Type B pancreatic cell (in vitro differentiated cells): ENCODE data around the gene MLX. TPM values are rescaled to one million over a fixed set of nuclear protein-coding genes. Genes with fewer than 3 reads are reported as not detected.
A peak's percentile ranks its signal among the peaks of the same experiment; 100 is the strongest.

Source experiments
- DNase-seq: peaks from one replicate; pipeline ENCODE4 v3.0.0; 2021; ENCODE audit warnings: mixed read lengths; ENCODE audit not compliant: unreplicated experiment; ENCODE audit errors: extremely low spot score
- H3K27ac Mint-ChIP-seq: 2 replicates; pipeline ENCODE4 v1.8.0; 2021; ENCODE audit warnings: mild to moderate bottlenecking, mixed read lengths
- H3K27me3 Mint-ChIP-seq: 2 replicates; pipeline ENCODE4 v1.8.0; 2021; ENCODE audit warnings: mixed read lengths
- H3K36me3 Mint-ChIP-seq: 2 replicates; pipeline ENCODE4 v1.8.0; 2021; ENCODE audit warnings: mixed read lengths
- H3K4me1 Mint-ChIP-seq: one replicate; pipeline ENCODE4 v1.8.0; 2021; ENCODE audit warnings: mixed read lengths; ENCODE audit not compliant: unreplicated experiment
- H3K4me3 Mint-ChIP-seq: 2 replicates; pipeline ENCODE4 v1.8.0; 2021; ENCODE audit warnings: mild to moderate bottlenecking, mixed read lengths
- H3K9me3 Mint-ChIP-seq: 2 replicates; pipeline ENCODE4 v1.8.0; 2021; ENCODE audit warnings: mixed read lengths
- total RNA-seq: library from RNA; stranded (reverse); gene quantifications from 2 replicates; pipeline ENCODE4 v1.2.1, GENCODE V29; 2021; ENCODE audit warnings: low replicate concordance
- TF ChIP-seq, protein P1 (sequence below): fragments of 200-600 bp; sonication (generic); conservative IDR thresholded peaks from 2 replicates; pipeline ENCODE4 v1.5.0; 2021; ENCODE audit warnings: antibody characterized with exemption, mild to moderate bottlenecking

MLX gene
- total RNA-seq, 1 donor from 2014 or later = 32.3 TPM

DNA sequence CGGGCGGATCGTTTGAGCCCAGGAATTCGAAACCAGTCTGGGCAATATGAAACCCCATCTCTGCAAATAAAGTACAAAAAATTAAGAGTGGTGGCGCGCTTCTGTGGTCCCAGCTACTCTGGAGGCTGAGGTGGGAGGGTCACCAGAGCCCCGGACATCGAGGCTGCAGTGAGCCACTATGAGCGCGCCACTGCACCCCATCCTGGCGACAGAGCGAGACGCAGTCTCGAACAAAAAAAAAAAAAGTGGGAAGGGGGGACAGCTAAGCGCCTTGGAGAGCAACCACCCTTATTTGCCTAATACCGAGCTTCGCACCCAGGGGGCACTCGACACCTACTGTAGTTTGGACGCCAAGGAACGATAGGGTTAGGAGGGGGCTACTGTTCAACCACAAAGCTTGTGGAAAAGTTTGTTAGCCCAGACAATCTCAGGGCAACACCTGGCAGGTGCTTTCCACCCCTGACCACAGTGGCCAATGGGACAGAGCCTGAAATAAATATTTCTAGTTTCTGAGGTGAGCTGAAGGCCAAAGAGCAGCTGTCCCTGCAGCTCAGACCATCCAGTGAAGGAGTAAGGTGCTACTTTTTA is 11.5 kb downstream of the MLX start:
- peak overlapping the region; percentile 99 for H3K4me3 Mint-ChIP-seq
- H3K4me1 Mint-ChIP-seq = peaks cover 26% of the 10 kb centered on the region
- no peaks in the 10 kb centered on the region for H3K27me3 Mint-ChIP-seq
- no peaks in the 10 kb centered on the region for H3K9me3 Mint-ChIP-seq
- TF ChIP-seq, protein P1, sequence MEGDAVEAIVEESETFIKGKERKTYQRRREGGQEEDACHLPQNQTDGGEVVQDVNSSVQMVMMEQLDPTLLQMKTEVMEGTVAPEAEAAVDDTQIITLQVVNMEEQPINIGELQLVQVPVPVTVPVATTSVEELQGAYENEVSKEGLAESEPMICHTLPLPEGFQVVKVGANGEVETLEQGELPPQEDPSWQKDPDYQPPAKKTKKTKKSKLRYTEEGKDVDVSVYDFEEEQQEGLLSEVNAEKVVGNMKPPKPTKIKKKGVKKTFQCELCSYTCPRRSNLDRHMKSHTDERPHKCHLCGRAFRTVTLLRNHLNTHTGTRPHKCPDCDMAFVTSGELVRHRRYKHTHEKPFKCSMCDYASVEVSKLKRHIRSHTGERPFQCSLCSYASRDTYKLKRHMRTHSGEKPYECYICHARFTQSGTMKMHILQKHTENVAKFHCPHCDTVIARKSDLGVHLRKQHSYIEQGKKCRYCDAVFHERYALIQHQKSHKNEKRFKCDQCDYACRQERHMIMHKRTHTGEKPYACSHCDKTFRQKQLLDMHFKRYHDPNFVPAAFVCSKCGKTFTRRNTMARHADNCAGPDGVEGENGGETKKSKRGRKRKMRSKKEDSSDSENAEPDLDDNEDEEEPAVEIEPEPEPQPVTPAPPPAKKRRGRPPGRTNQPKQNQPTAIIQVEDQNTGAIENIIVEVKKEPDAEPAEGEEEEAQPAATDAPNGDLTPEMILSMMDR = peak; percentile 83
- peak overlapping the region; percentile 94 for H3K27ac Mint-ChIP-seq
- peak; percentile 79 for DNase-seq
- peaks cover 14% of the 10 kb centered on the region for H3K36me3 Mint-ChIP-seq

DNA sequence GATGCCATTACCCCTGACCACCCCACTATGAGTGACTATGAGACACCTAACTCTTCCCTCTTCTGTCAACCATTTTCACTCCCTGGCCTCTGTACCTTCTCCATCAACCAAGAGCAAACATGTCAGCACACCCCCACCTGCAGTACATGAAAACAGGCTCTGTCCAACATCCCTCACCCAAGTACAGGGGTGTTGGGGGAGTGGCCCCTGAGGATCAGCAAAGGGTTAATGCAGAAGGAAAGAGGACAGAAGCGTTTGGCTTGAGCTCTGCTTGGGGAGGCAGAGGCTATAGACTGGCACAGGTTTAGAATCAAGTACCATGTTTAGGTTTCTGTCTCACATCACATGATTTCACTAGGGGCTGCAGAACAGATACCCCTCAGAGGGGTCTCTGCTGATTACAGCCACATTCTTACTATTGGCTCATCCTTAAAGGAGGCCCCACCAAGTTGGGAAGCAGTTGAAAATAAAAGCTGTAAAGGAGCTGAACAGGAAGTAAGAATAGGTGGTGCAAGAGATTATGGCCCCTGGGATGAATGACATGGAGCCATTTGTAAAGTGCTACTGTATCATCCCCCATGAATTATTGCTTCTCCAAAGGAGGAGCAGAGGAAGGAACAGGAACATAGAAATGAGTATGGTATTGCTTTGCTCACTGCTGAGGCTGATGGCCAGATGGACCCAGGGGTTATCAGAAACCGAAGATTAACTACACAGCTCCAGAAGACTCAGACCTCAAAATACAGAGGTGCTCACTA is 13.1 kb downstream of the MLX start:
- Mint-ChIP-seq H3K4me3 (peak overlapping the region; percentile 56), H3K36me3 (peaks cover 12% of the 10 kb centered on the region), H3K27me3 (no peaks in the 10 kb centered on the region), H3K27ac (peak overlapping the region; percentile 63), H3K4me1 (peaks cover 25% of the 10 kb centered on the region), H3K9me3 (no peaks in the 10 kb centered on the region)
- no peak for DNase-seq
- TF ChIP-seq, protein P1 = no peak

DNA sequence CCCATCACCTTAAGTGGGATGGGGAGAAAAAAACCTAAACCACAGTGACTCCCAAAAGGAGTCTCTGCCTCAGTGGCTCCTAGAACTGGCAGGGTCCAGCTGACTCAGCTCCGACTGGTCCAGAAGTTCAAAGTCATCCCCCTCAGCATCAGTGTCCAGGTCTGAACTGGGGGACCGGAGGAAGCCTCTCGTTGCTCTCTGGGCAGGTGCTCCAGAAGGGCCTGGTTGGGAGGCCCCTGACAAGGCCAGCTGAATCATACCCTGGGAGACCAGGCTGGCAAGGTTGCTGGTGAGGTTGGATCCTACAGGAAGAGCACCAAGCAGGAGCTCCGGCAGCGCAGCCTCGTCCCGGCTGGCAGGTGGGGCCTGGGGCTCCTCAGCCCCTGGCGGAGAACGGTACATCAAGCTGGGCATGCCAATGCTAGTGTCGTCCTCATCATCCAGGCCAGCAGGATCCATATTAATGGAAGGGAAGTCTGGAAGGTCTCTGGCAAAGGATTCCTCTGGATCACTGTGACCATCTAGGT is 14.9 kb downstream of the MLX start:
- peaks cover 11% of the 10 kb centered on the region for H3K36me3 Mint-ChIP-seq
- H3K9me3 Mint-ChIP-seq = no peaks in the 10 kb centered on the region
- H3K4me1 Mint-ChIP-seq = peaks cover 14% of the 10 kb centered on the region
- TF ChIP-seq, protein P1 = no peak
- no peak overlapping the region for H3K27ac Mint-ChIP-seq
- H3K4me3 Mint-ChIP-seq = no peak overlapping the region
- DNase-seq = no peak
- H3K27me3 Mint-ChIP-seq = no peaks in the 10 kb centered on the region

DNA sequence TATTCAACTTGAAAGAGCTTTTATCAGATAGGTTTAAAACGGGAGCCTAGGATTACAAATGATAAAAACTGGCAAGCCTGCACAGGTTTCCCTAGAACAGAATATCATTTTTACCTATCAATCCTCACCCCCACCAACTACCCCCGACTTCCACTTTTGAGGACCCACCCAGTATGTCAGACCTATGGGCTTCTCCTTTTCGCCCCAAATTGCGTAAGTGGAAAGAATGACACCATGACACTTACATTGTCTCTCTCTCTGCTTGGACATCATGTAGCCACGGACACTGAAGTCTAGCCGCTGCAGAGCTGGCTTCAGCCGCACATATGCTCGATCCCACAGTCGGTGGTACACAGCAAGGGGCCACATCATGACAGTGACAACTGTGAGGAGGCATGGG is 18.0 kb downstream of the MLX start:
- TF ChIP-seq, protein P1 = no peak
- H3K36me3 Mint-ChIP-seq = peaks cover 23% of the 10 kb centered on the region
- no peak overlapping the region for H3K4me3 Mint-ChIP-seq
- H3K4me1 Mint-ChIP-seq = no peaks in the 10 kb centered on the region
- H3K27me3 Mint-ChIP-seq = no peaks in the 10 kb centered on the region
- no peak overlapping the region for H3K27ac Mint-ChIP-seq
- DNase-seq = no peak
- no peaks in the 10 kb centered on the region for H3K9me3 Mint-ChIP-seq

DNA sequence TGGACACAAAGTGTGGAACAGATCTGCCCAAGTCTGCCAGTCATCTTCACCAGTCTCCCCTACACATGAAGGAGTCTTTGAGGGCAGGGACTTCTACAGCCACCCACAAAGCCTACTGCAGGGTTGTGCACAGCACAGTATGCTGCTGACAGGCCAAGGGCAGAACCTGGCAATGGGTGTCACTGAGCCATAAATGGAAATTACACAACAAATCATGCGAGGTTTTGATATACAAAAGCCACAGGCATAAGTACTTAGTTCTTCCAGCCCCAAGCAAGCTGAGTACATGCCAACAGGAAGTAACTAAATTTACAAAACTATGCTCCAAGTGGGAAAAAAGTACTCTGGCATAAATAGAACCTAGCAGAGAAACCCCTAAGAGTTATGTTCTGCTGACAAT is 18.5 kb downstream of the MLX start:
- TF ChIP-seq, protein P1 = no peak
- Mint-ChIP-seq H3K4me3 (no peak overlapping the region), H3K36me3 (peaks cover 23% of the 10 kb centered on the region), H3K9me3 (no peaks in the 10 kb centered on the region), H3K27ac (no peak overlapping the region), H3K4me1 (no peaks in the 10 kb centered on the region), H3K27me3 (no peaks in the 10 kb centered on the region)
- no peak for DNase-seq
